ENCODE data around the gene PALB2.
A peak's percentile ranks its signal among the peaks of the same experiment; 100 is the strongest.
"Not testable (repeated sequence)": the region's sequence is repeated elsewhere in the genome, so short reads cannot be mapped to it uniquely, and the experiment has no call there.

The PALB2 gene

DNA sequence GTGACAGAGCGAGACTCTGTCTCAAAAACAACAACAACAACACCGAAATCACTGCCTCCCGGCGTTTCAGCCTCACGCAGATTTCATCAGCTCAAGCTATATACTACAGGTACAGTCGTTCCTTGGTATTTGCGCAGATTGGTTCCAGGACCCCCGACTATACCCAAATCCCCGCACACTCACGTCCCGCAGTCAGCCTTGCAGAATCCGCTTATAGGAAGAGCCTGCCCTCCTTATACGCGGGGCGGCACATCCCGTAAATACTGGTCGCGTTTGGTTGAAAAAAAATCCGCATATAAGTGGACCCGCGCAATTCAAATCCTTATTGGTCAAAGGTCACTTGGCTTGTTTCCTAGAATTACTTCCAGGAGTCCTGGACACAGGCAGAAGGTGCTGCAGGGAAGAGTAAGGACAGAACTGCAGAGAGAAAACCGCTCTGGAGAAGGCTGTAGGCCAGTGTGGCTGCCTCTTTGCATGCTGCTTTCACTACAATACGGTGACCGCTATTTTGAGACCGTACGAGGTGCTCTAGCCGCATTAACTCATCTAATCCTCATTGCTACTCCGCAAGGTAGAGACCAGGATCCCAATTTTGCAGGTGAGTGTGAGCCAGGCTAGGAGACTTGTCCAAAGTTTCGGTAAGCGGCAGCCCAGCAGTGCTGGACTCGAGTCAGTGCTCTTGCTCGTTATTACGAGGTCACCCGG is 45.7 kb downstream of the PALB2 start:
- Histone ChIP-seq H3K4me3 (ENCODE audit: low read length) (peak overlapping the region; percentile 94), H3K27me3 (ENCODE audit: control insufficient read depth, insufficient read depth, low read length) (no peaks in the 10 kb centered on the region), H3K4me1 (ENCODE audit: control insufficient read depth, insufficient read depth, low read length) (peaks cover 11% of the 10 kb centered on the region), H3K9me3 (ENCODE audit: control insufficient read depth, low read length) (no peaks in the 10 kb centered on the region), H3K9ac (ENCODE audit: low read length) (peak overlapping the region; percentile 91), H3K36me3 (ENCODE audit: control insufficient read depth, insufficient read depth, low read length) (no peaks in the 10 kb centered on the region)

DNA sequence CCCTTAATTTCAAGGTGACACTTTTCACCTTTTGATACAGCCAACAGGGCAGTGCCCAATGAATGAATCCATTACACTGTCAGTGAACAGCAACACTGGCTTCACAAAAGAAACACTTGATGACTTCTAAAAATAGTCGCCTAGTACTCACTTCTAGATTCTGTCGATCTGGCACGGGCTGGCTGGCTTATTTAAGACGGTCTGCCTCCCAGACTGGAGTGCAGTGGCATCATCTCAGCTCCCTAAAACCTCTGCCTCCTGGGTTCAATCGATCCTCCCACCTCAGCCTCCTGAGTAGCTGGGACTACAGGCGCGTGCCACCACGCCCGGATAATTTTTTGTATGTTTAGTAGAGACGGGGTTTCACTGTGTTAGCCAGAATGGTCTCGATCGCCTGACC is 46.9 kb downstream of the PALB2 start:
- Histone ChIP-seq H3K9ac (ENCODE audit: low read length) (no peak overlapping the region), H3K27me3 (ENCODE audit: control insufficient read depth, insufficient read depth, low read length) (no peaks in the 10 kb centered on the region), H3K36me3 (ENCODE audit: control insufficient read depth, insufficient read depth, low read length) (no peaks in the 10 kb centered on the region), H3K4me1 (ENCODE audit: control insufficient read depth, insufficient read depth, low read length) (peaks cover 11% of the 10 kb centered on the region), H3K9me3 (ENCODE audit: control insufficient read depth, low read length) (no peaks in the 10 kb centered on the region), H3K4me3 (ENCODE audit: low read length) (no peak overlapping the region)

DNA sequence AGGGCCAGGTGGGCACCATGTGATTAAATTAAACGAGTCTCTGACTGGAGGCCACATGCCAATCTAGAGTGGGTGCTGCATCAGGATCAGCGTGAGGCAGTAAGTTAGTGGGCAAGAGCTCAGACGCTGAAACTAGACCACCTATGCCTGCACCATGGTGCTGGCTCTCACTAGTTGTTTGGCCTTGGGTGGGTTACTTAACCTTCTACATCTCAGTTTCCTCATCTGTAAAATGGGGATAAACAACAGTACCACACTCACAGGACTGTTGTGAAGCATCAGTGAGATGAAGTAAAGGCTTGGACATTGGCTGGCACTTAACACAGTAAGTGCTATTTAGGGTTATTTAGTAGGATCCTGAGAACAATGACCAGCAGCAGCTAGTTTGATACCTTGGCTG is 50.9 kb downstream of the PALB2 start:
- H3K36me3 ChIP-seq (ENCODE audit: control insufficient read depth, insufficient read depth, low read length), result no peaks in the 10 kb centered on the region

DNA sequence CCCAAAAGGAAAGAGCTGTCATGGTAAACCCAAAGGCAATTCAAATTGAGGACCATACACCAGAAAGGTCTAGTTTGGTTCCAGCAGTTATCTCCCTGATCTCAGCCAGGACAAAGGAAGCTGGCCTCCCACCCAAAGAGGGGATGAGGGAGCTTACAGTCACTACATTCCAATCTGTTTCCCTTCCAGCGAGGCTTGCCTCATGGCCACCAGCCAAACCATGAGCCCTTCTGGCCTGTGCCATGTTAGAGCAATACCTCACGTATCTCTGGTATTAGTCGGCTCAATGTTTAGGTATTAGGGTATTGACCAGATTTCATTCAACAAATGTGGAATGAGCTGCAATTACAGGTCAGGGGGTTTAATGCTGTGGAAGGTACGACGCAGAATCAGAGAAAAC is 53.4 kb downstream of the PALB2 start:
- Histone ChIP-seq H3K9me3 (ENCODE audit: control insufficient read depth, low read length) (no peaks in the 10 kb centered on the region), H3K9ac (ENCODE audit: low read length) (no peak overlapping the region), H3K27me3 (ENCODE audit: control insufficient read depth, insufficient read depth, low read length) (no peaks in the 10 kb centered on the region), H3K4me1 (ENCODE audit: control insufficient read depth, insufficient read depth, low read length) (no peaks in the 10 kb centered on the region), H3K4me3 (ENCODE audit: low read length) (no peak overlapping the region), H3K36me3 (ENCODE audit: control insufficient read depth, insufficient read depth, low read length) (peaks cover 9% of the 10 kb centered on the region)

More for the DNA sequence above, 50.9 kb downstream of the PALB2 start:
- Histone ChIP-seq H3K4me1 (ENCODE audit: control insufficient read depth, insufficient read depth, low read length) (peaks cover 7% of the 10 kb centered on the region), H3K9me3 (ENCODE audit: control insufficient read depth, low read length) (no peaks in the 10 kb centered on the region), H3K27me3 (ENCODE audit: control insufficient read depth, insufficient read depth, low read length) (no peaks in the 10 kb centered on the region), H3K4me3 (ENCODE audit: low read length) (no peak overlapping the region), H3K9ac (ENCODE audit: low read length) (no peak overlapping the region)

DNA sequence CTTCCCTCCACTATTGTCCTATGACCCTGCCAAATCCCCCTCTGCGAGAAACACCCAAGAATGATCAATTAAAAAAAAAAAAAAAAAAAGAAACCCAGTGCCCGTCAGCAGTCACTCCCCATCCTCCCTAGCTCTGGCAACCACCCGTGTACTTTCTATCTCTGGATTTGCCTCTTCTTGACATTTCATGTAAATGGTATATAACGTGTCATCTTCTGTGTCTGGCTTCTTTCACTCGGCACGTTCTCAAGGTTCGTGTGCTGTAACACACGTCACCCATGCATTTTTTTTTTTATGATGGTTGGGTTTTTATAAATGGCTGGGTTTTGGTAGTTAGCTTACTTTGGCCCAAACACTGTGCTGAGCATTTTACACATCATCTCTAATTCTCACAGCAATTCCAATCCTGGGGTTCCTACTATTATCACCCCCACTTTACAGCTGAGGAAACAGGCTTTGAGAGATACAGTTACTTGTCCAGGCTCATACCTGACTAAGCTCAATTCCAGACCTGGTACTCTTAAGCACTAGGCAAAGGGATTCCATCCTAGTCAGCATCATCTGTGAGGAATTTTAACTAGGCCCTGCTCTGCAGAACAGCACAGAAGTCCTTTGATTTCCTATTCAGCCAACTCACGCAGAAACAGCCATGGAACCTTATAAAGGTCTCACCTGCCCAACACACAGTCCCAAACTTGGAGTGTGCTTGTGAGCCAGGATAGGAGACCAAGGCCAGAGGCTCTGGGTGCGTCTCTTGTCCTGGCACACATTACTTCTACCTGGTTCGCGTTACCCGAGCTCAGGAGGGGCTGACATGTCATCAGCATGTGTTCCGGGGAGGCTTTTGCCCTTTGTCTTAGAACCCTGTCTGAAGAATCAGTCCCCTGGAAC is 56.7 kb downstream of the PALB2 start:
- Histone ChIP-seq H3K9me3 (ENCODE audit: control insufficient read depth, low read length) (no peaks in the 10 kb centered on the region), H3K36me3 (ENCODE audit: control insufficient read depth, insufficient read depth, low read length) (peaks cover 14% of the 10 kb centered on the region), H3K4me1 (ENCODE audit: control insufficient read depth, insufficient read depth, low read length) (no peaks in the 10 kb centered on the region), H3K4me3 (ENCODE audit: low read length) (no peak overlapping the region), H3K27me3 (ENCODE audit: control insufficient read depth, insufficient read depth, low read length) (no peaks in the 10 kb centered on the region), H3K9ac (ENCODE audit: low read length) (no peak overlapping the region)

DNA sequence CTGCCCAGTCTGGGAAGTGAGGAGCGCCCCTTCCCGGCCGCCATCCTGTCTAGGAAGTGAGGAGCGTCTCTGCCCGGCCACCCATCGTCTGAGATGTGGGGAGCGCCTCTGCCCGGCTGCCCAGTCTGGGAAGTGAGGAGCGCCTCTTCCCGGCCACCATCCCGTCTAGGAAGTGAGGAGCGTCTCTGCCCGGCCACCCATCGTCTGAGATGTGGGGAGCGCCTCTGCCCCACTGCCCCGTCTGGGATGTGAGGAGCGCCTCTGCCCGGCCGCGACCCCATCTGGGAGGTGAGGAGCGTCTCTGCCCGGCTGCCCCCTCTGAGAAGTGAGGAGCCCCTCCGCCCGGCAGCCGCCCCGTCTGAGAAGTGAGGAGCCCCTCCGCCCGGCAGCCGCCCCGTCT is 57.8 kb downstream of the PALB2 start:
- H3K9ac ChIP-seq (ENCODE audit: low read length); H3K4me1 ChIP-seq (ENCODE audit: control insufficient read depth, insufficient read depth, low read length); H3K4me3 ChIP-seq (ENCODE audit: low read length); H3K27me3 ChIP-seq (ENCODE audit: control insufficient read depth, insufficient read depth, low read length); H3K9me3 ChIP-seq (ENCODE audit: control insufficient read depth, low read length): not testable (repeated sequence)
- H3K36me3 ChIP-seq (ENCODE audit: control insufficient read depth, insufficient read depth, low read length), result peaks cover 14% of the 10 kb centered on the region

DNA sequence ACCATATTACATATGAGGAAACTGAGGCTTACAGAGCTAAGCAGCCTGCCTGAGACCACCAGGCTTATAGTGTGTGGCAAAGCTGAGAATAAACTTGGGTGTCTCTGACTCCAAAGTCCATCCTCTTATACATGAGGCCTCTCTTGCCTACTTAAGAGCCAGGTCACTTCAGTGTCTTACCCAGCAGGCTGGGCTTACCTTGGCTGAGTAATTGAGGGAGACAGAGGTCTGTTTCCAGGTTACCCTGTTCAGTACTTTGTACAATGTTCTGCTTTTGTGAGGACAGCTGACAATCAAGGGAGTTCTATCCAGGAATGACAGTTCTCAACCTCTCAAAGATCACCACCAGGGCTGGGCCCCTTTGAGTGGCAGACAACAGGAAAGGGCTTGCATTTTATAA is 59.3 kb downstream of the PALB2 start:
- H3K4me1 ChIP-seq (ENCODE audit: control insufficient read depth, insufficient read depth, low read length), result no peaks in the 10 kb centered on the region
- H3K9me3 ChIP-seq (ENCODE audit: control insufficient read depth, low read length), result no peaks in the 10 kb centered on the region
- no peaks in the 10 kb centered on the region for H3K27me3 ChIP-seq (ENCODE audit: control insufficient read depth, insufficient read depth, low read length)
- no peak overlapping the region for H3K9ac ChIP-seq (ENCODE audit: low read length)
- peaks cover 14% of the 10 kb centered on the region for H3K36me3 ChIP-seq (ENCODE audit: control insufficient read depth, insufficient read depth, low read length)
- H3K4me3 ChIP-seq (ENCODE audit: low read length), result no peak overlapping the region

DNA sequence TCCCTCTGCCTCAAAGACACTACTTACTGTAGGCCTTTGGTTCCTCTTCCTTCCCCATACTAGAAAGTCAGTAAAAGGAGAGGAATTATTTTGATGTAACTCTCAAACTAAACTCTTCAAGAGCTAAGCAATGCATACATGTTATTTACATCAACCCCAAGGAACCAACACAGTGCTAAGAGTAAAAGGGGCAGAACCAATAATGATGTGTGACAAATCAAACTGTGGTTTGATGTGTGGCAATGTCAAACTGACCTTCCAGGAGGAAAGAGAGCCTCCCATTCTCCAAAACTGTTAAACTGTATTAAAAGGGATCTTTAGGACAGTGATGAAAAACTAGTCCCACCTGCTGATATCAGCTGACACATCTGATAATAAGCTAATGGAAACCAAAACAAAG is 60.7 kb downstream of the PALB2 start:
- H3K36me3 ChIP-seq (ENCODE audit: control insufficient read depth, insufficient read depth, low read length), result peaks cover 14% of the 10 kb centered on the region

DNA sequence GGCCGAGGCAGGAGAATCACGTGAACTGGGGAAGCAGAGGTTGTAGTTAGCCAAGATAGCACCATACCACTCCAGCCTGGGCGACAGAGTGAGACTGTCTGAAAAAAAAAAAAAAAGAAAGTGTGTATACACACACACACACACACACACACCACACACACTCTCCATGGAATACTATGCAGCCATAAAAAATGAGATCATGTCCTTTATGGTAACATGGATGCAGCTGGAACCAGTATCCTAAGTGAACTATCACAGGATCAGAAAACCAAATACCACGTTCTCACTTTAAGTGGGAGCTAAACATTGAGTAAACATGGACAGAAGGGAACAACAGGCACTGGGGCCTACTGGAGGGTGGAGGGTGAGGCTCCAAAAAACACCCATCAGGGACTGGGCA is 61.7 kb downstream of the PALB2 start:
- peaks cover 6% of the 10 kb centered on the region for H3K36me3 ChIP-seq (ENCODE audit: control insufficient read depth, insufficient read depth, low read length)
- H3K4me1 ChIP-seq (ENCODE audit: control insufficient read depth, insufficient read depth, low read length), result no peaks in the 10 kb centered on the region
- no peak overlapping the region for H3K4me3 ChIP-seq (ENCODE audit: low read length)
- no peaks in the 10 kb centered on the region for H3K9me3 ChIP-seq (ENCODE audit: control insufficient read depth, low read length)
- no peak overlapping the region for H3K9ac ChIP-seq (ENCODE audit: low read length)
- no peaks in the 10 kb centered on the region for H3K27me3 ChIP-seq (ENCODE audit: control insufficient read depth, insufficient read depth, low read length)

More for the DNA sequence above, 60.7 kb downstream of the PALB2 start:
- H3K9me3 ChIP-seq (ENCODE audit: control insufficient read depth, low read length), result no peaks in the 10 kb centered on the region
- no peaks in the 10 kb centered on the region for H3K4me1 ChIP-seq (ENCODE audit: control insufficient read depth, insufficient read depth, low read length)
- H3K9ac ChIP-seq (ENCODE audit: low read length), result no peak overlapping the region
- no peaks in the 10 kb centered on the region for H3K27me3 ChIP-seq (ENCODE audit: control insufficient read depth, insufficient read depth, low read length)
- H3K4me3 ChIP-seq (ENCODE audit: low read length), result no peak overlapping the region

DNA sequence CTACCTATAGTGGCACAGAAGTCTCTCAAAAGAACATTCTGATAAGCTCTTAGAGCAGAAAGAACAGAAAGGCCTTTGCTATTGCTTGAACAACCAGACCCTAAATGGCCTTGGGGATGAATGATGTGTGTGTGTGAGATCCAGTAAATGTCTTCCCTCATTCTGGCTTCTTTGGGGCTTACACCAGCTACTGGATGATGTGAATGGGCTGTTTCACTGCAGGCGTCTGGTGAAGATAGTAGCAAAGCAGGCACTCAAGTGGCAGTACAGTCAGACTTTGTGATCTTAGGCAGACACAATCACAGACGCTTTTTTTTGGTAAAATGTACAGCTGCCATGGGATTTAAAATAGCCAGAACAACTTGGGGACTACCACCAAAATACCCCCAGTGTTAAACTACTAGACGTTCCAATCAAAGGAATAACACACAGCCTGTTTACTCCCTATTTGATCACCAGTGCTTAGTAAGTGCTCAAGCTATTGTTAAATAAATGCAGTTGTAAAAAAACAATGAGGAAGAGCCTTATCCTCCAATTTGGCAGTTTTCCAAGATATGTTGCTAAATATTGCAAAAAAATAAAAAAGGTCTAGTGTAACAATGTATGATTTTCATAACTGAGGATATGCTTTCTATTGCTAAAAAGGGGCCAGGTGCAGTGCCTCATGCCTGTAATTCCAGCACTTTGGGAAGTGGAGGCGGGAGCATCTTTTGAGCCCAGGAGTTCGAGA is 62.8 kb downstream of the PALB2 start:
- no peaks in the 10 kb centered on the region for H3K27me3 ChIP-seq (ENCODE audit: control insufficient read depth, insufficient read depth, low read length)
- H3K4me1 ChIP-seq (ENCODE audit: control insufficient read depth, insufficient read depth, low read length), result no peaks in the 10 kb centered on the region
- H3K9me3 ChIP-seq (ENCODE audit: control insufficient read depth, low read length), result no peaks in the 10 kb centered on the region
- H3K4me3 ChIP-seq (ENCODE audit: low read length), result no peak overlapping the region
- H3K9ac ChIP-seq (ENCODE audit: low read length), result no peak overlapping the region
- H3K36me3 ChIP-seq (ENCODE audit: control insufficient read depth, insufficient read depth, low read length), result peaks cover 5% of the 10 kb centered on the region

DNA sequence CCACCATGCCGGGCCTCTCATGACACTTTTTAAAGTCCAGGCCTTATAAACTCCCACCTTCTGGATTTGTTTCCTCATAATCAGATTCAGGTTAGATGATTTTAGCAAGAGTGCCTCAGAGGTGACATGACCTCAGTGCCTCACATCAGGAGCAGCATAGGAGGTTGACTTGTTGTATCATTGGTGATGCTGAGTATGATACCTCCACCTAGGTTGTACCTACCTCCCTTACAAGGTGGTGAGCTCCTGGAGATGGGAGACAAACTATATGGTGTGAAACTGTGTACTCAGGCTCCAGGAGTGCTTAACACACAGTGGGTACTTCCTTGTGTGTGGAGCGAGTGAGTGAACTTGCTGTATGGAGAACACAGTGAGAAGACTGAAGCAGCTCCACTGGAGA is 63.6 kb downstream of the PALB2 start:
- Histone ChIP-seq H3K9ac (ENCODE audit: low read length) (no peak overlapping the region), H3K4me1 (ENCODE audit: control insufficient read depth, insufficient read depth, low read length) (no peaks in the 10 kb centered on the region), H3K27me3 (ENCODE audit: control insufficient read depth, insufficient read depth, low read length) (no peaks in the 10 kb centered on the region), H3K4me3 (ENCODE audit: low read length) (no peak overlapping the region), H3K9me3 (ENCODE audit: control insufficient read depth, low read length) (no peaks in the 10 kb centered on the region), H3K36me3 (ENCODE audit: control insufficient read depth, insufficient read depth, low read length) (peaks cover 5% of the 10 kb centered on the region)

DNA sequence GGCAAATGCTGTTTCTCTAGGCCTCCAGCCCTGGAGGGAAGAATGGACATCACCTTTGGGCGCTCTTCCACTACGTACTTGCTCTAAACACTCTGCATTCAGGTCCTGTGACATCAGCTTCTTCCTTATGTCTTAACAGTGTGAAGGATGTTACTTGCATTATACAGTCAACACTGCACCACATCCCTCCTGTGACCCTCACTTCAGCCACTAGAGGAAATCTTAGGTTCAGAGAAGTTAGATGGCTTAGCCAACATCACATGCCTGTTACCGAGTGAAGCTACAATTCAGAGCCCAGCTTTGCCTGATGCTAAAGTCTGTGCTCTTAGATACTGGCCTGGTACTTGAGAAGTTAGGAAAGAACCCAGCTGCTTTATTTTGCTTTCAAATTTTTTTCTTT is 65.3 kb downstream of the PALB2 start:
- H3K4me1 ChIP-seq (ENCODE audit: control insufficient read depth, insufficient read depth, low read length), result no peaks in the 10 kb centered on the region
- H3K4me3 ChIP-seq (ENCODE audit: low read length), result no peak overlapping the region
- H3K27me3 ChIP-seq (ENCODE audit: control insufficient read depth, insufficient read depth, low read length), result no peaks in the 10 kb centered on the region
- H3K36me3 ChIP-seq (ENCODE audit: control insufficient read depth, insufficient read depth, low read length), result peaks cover 8% of the 10 kb centered on the region
- no peaks in the 10 kb centered on the region for H3K9me3 ChIP-seq (ENCODE audit: control insufficient read depth, low read length)
- H3K9ac ChIP-seq (ENCODE audit: low read length), result no peak overlapping the region
